HepG2 (cell line): Measurements from ENCODE around the gene SOST. TPM values are rescaled to one million over a fixed set of nuclear protein-coding genes. Genes with fewer than 3 reads are reported as not detected.
A peak's percentile ranks its signal among the peaks of the same experiment; 100 is the strongest.

Experiments used
- AFF4 ChIP-seq: sonication (generic); formaldehyde crosslinking; IDR thresholded peaks from 2 replicates; pipeline ENCODE4 v1.4.0; 2020; ENCODE audit warnings: missing genetic modification reagents
- FUBP1 ChIP-seq: sonication (generic); formaldehyde crosslinking; IDR thresholded peaks from 2 replicates; pipeline ENCODE4 v1.5.1; 2020; ENCODE audit warnings: missing genetic modification reagents, mild to moderate bottlenecking, borderline replicate concordance
- HES4 ChIP-seq: sonication (generic); formaldehyde crosslinking; IDR thresholded peaks from 2 replicates; pipeline ENCODE4 v1.9.0; 2021; ENCODE audit warnings: mild to moderate bottlenecking, missing genetic modification reagents, borderline replicate concordance
- HOXA5 ChIP-seq: sonication (generic); formaldehyde crosslinking; IDR thresholded peaks from 2 replicates; pipeline ENCODE4 v1.4.0; 2020; ENCODE audit warnings: missing genetic modification reagents
- MAFK ChIP-seq, 2 experiments: IDR thresholded peaks in 1 of 2; conservative IDR thresholded peaks in 1 of 2; 2 replicates each; pipeline ENCODE4 v1.6.1; 2011; ENCODE audit warnings: improper control_type of control experiment in 2 of 2, low read length in 2 of 2
- MATR3 ChIP-seq: sonication (generic); formaldehyde crosslinking; IDR thresholded peaks from 2 replicates; pipeline ENCODE4 v1.4.0; 2020; ENCODE audit warnings: missing genetic modification reagents
- PHB2 ChIP-seq: fragments of 450-650 bp; IDR thresholded peaks from 2 replicates; pipeline ENCODE4 v1.6.1; 2018; ENCODE audit not compliant: partially characterized antibody
- SKI ChIP-seq: fragments of 450-650 bp; IDR thresholded peaks from one replicate; pipeline ENCODE4 v1.6.1; 2018; ENCODE audit warnings: mild to moderate bottlenecking; ENCODE audit not compliant: partially characterized antibody
- ZBTB34 ChIP-seq: sonication (generic); formaldehyde crosslinking; IDR thresholded peaks from 2 replicates; pipeline ENCODE4 v1.8.0; 2022; ENCODE audit warnings: mild to moderate bottlenecking, missing genetic modification reagents
- ZNF232 ChIP-seq: sonication (generic); formaldehyde crosslinking; IDR thresholded peaks from 2 replicates; pipeline ENCODE4 v1.4.0; 2020; ENCODE audit warnings: missing genetic modification reagents, borderline replicate concordance
- ZNF264 ChIP-seq: sonication (generic); formaldehyde crosslinking; IDR thresholded peaks from 2 replicates; pipeline ENCODE4 v1.4.0; 2020; ENCODE audit warnings: missing genetic modification reagents
- ZNF546 ChIP-seq: sonication (generic); formaldehyde crosslinking; conservative IDR thresholded peaks from 2 replicates; pipeline ENCODE4 v1.8.1; 2023; ENCODE audit warnings: mild to moderate bottlenecking, missing genetic modification reagents
- ZNF558 ChIP-seq: sonication (generic); formaldehyde crosslinking; IDR thresholded peaks from 2 replicates; pipeline ENCODE4 v1.9.0; 2022; ENCODE audit warnings: mild to moderate bottlenecking, missing genetic modification reagents, borderline replicate concordance
- polyA plus RNA-seq, 8 experiments: library from polyadenylated mRNA; depleted of rRNA in 3 of 8; stranded (reverse) in 7 of 8; unstranded in 1 of 8; fragments of >200 nt; fragmentation: Illumina TruSeq in 4 of 8; extraction: Trizol in 4 of 8; gene quantifications; 2 replicates each; pipeline versions ENCODE4 v1.2.1 to v1.2.3, GENCODE V29; 2011 to 2016; ENCODE audit warnings: low read depth in 4 of 8, missing spikeins in 1 of 8, mixed read lengths in 1 of 8; ENCODE audit not compliant: insufficient read depth in 1 of 8
- total RNA-seq, 5 experiments: library from RNA; depleted of rRNA; stranded (reverse); fragments of >200 nt; fragmentation: Illumina TruSeq; extraction: Trizol; gene quantifications; 2 replicates each; pipeline ENCODE4 v1.2.3, GENCODE V29; 2016; ENCODE audit warnings: low read depth in 1 of 5
- TF ChIP-seq, protein P1 (sequence below): sonication (generic); formaldehyde crosslinking; IDR thresholded peaks from 2 replicates; pipeline ENCODE4 v1.4.0; 2020; ENCODE audit warnings: missing genetic modification reagents, borderline replicate concordance
- TF ChIP-seq, protein P2 (sequence below): sonication (generic); formaldehyde crosslinking; IDR thresholded peaks from 2 replicates; pipeline ENCODE4 v1.5.0; 2020; ENCODE audit warnings: mild to moderate bottlenecking, missing genetic modification reagents

SOST gene
- total and polyA plus RNA-seq, 2 of the 13 experiments (the other 11 are each of a cell fraction or from before 2014, with no cell fraction given), result not detected

GRCh38 chr17:43720311-43721060 is 38.1 kb downstream of the SOST start (continued):
- TF ChIP-seq ZNF264 (CRISPR knock-in tag) (no peak), HOXA5 (no peak), AFF4 (CRISPR knock-in tag) (no peak), PHB2 (no peak), MAFK (conservative IDR thresholded peaks at IDR 0.05 in 1 of 2, IDR thresholded peaks at IDR 0.05 in 1 of 2; ENCODE audit: low read length in 2 of 2) (no peak), ZBTB34 (CRISPR knock-in tag) (no peak), SKI (no peak), ZNF546 (peak; percentile 77; the same call in 1 of the 2 replicates), FUBP1 (CRISPR knock-in tag) (0 out of 2 replicates have a peak, but pooled peaks have one; percentile 51), ZNF232 (CRISPR knock-in tag) (no peak; the same call in 1 of the 2 replicates), MATR3 (CRISPR knock-in tag) (no peak), HES4 (CRISPR knock-in tag) (no peak), ZNF558 (peak; percentile 75; the same call in 1 of the 2 replicates)
- TF ChIP-seq, protein P1, sequence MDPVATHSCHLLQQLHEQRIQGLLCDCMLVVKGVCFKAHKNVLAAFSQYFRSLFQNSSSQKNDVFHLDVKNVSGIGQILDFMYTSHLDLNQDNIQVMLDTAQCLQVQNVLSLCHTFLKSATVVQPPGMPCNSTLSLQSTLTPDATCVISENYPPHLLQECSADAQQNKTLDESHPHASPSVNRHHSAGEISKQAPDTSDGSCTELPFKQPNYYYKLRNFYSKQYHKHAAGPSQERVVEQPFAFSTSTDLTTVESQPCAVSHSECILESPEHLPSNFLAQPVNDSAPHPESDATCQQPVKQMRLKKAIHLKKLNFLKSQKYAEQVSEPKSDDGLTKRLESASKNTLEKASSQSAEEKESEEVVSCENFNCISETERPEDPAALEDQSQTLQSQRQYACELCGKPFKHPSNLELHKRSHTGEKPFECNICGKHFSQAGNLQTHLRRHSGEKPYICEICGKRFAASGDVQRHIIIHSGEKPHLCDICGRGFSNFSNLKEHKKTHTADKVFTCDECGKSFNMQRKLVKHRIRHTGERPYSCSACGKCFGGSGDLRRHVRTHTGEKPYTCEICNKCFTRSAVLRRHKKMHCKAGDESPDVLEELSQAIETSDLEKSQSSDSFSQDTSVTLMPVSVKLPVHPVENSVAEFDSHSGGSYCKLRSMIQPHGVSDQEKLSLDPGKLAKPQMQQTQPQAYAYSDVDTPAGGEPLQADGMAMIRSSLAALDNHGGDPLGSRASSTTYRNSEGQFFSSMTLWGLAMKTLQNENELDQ (CRISPR knock-in tag), result no peak
- TF ChIP-seq, protein P2, sequence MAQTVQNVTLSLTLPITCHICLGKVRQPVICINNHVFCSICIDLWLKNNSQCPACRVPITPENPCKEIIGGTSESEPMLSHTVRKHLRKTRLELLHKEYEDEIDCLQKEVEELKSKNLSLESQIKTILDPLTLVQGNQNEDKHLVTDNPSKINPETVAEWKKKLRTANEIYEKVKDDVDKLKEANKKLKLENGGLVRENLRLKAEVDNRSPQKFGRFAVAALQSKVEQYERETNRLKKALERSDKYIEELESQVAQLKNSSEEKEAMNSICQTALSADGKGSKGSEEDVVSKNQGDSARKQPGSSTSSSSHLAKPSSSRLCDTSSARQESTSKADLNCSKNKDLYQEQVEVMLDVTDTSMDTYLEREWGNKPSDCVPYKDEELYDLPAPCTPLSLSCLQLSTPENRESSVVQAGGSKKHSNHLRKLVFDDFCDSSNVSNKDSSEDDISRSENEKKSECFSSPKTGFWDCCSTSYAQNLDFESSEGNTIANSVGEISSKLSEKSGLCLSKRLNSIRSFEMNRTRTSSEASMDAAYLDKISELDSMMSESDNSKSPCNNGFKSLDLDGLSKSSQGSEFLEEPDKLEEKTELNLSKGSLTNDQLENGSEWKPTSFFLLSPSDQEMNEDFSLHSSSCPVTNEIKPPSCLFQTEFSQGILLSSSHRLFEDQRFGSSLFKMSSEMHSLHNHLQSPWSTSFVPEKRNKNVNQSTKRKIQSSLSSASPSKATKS (CRISPR knock-in tag), result no peak
